Right lobe of liver (tissue), 6 donors: ENCODE measurements around the gene VGF. TPM values are rescaled to one million over a fixed set of nuclear protein-coding genes. Genes with fewer than 3 reads are reported as not detected.

ENCODE experiments used
- ATAC-seq, 4 donors: fragments of 200-7000 bp; cut with Tn5 transposase; one replicate each; pipeline ENCODE4 v1.9.1; 2020; ENCODE audit warnings: mild to moderate bottlenecking in 4 of 4, moderate library complexity in 4 of 4
- DNase-seq, 3 donors: peaks; one replicate each; pipeline ENCODE4 v3.0.0-alpha.2; 2020
- H3K27ac ChIP-seq, 3 donors: fragments of 200-600 bp; one replicate each; pipeline ENCODE4 v1.8.0; 2022
- H3K27me3 ChIP-seq, 2 donors: fragments of 200-600 bp; one replicate each; pipeline ENCODE4 v1.8.0; 2022
- H3K36me3 ChIP-seq, 4 donors: fragments of 200-600 bp; sonication (generic) in 1 of 4; one replicate each; pipeline versions ENCODE4 v1.5.1 to v1.8.0; 2017 to 2022; ENCODE audit warnings: control low read depth in 1 of 4
- H3K4me1 ChIP-seq, 4 donors: fragments of 200-600 bp; sonication (generic) in 1 of 4; one replicate each; pipeline versions ENCODE4 v1.5.1 to v1.8.0; 2017 to 2022; ENCODE audit warnings: control low read depth in 1 of 4
- H3K4me3 ChIP-seq, 3 donors: fragments of 200-600 bp; one replicate each; pipeline ENCODE4 v1.8.0; 2022
- H3K9me3 ChIP-seq, 4 donors: fragments of 200-600 bp; sonication (generic) in 1 of 4; one replicate each; pipeline versions ENCODE4 v1.5.1 to v1.8.0; 2017 to 2022; ENCODE audit warnings: control low read depth in 1 of 4
- POLR2A ChIP-seq: fragments of 450-650 bp; IDR thresholded peaks from one replicate; pipeline ENCODE4 v1.6.1; 2017; ENCODE audit warnings: antibody characterized with exemption, mild to moderate bottlenecking
- WGBS: methylation state at CpG from one replicate; pipeline ENCODE4 v1.1.6; 2018; ENCODE audit warnings: low coverage, low lambda C conversion rate; ENCODE audit not compliant: insufficient coverage; ENCODE audit errors: missing lambda C conversion rate; 5-methylcytosine and 5-hydroxymethylcytosine counted together
- intact Hi-C, 2 donors: fragments of 100-400 bp; cut with DNase I; formaldehyde crosslinking; loops; one replicate each; pipeline versions ENCODE4 v1.11.2 to v1.14.1; 2022
- total RNA-seq, 6 experiments: library from RNA; depleted of rRNA in 2 of 6; stranded (reverse); fragments of >200 nt in 2 of 6; fragmentation: NEBNext Ultra II Directional in 3 of 6; extraction: Animal tissue kit (Norgen Biotek cat#: 25700) in 3 of 6; gene quantifications; one replicate each; pipeline versions ENCODE4 v1.1.0 to v1.2.4, GENCODE V29; 2016 to 2023
- TF ChIP-seq, protein P1 (sequence below), 4 donors: fragments of 200-600 bp in 3 of 4; fragments of 450-650 bp in 1 of 4; IDR thresholded peaks; one replicate each; pipeline versions ENCODE4 v1.5.1 to v1.8.0; 2016 to 2022; ENCODE audit warnings: antibody characterized with exemption in 4 of 4, mild to moderate bottlenecking in 2 of 4
- donor health status: DM: no; HTN: yes; CAD: no.
- donor health status: DM: no; HTN: no; CAD: no.
- donor health status: DM: no; HTN: no; CAD: no.
- donor health status: DM: no; HTN: yes; CAD: no.
- donor health status: DM: no; HTN: yes; CAD: no.

VGF gene
- total RNA-seq, 6 experiments from 2014 or later, result not detected

DNA sequence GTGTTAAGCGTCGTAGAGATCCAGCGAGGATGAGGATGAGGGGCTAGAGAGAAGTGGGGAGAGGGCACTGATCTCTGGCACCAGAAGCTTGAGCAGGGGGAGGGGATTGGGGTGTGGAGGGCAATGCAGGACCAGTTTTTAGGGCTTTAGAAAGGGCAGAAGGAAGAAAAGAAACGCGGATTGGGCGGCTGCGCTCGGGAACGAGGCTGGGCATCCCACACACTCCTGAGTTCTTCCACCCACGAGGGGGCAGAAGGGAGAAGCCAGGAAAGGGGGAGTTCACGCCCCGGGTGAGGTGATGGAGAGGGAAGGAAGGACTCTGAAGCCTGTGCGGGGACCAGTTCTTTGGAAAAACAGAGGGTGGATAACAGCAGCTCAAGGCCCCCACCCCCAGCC, 6.1 kb upstream of the VGF start:
- H3K27ac ChIP-seq, result no peak overlapping the region
- no peaks in the 10 kb centered on the region for H3K36me3 ChIP-seq
- H3K4me1 ChIP-seq, result peaks cover 0 to 18% (median 0%) of the 10 kb centered on the region in 4 donors
- no peak for TF ChIP-seq POLR2A
- TF ChIP-seq, protein P1, sequence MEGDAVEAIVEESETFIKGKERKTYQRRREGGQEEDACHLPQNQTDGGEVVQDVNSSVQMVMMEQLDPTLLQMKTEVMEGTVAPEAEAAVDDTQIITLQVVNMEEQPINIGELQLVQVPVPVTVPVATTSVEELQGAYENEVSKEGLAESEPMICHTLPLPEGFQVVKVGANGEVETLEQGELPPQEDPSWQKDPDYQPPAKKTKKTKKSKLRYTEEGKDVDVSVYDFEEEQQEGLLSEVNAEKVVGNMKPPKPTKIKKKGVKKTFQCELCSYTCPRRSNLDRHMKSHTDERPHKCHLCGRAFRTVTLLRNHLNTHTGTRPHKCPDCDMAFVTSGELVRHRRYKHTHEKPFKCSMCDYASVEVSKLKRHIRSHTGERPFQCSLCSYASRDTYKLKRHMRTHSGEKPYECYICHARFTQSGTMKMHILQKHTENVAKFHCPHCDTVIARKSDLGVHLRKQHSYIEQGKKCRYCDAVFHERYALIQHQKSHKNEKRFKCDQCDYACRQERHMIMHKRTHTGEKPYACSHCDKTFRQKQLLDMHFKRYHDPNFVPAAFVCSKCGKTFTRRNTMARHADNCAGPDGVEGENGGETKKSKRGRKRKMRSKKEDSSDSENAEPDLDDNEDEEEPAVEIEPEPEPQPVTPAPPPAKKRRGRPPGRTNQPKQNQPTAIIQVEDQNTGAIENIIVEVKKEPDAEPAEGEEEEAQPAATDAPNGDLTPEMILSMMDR (IDR thresholded peaks at IDR 0.05), result peak in 1 of 4 donors; percentile 4
- intact Hi-C loops, result no loop called here
- no peaks in the 10 kb centered on the region for H3K9me3 ChIP-seq
- peaks cover 5 to 39% of the 10 kb centered on the region in 2 donors for H3K27me3 ChIP-seq
- 1% methylated on average over 12 of the region's 13 CpGs for WGBS
- no peak for DNase-seq
- no peak overlapping the region for H3K4me3 ChIP-seq
- no peak for ATAC-seq

DNA sequence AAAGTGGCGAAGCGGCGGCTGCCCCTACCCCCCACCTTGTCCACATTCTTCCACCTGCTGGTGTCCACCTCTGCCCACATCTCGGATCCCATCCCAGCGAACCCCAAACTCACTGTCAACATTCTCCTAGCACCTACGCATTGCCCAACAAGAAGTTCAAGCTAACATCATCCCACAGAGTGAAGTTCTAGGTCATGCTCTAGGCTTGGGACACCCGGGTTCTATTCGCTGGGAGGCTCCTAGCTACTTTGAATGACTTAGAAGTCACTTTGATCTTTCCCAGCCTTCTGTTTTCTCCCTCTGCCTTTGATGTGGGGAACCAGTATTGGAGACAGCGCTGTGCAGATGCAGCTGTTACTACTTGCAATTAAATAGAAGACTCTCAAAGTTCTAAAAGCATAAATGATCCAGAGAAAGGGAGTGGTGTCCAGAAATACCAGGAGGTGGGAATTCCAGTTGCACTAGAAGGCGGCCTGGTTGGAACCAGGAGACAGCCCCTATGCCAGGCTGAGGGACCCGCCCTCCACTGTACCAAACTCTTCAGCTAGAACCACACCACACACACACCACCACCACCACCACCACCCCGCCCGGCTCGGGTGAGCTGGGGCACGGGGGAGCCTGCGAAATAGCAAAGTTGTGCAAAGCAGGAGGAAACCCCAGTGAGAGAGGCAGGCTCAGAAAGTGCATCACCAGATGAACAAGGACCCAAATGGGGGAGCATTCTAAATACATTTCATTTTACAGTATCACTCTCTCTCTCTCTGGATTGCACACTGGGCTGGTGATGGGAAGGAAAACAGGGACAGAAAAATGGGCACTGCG, 5.5 kb upstream of the VGF start:
- TF ChIP-seq POLR2A, result no peak
- TF ChIP-seq, protein P1 (IDR thresholded peaks at IDR 0.05), result no peak
- no peak overlapping the region for H3K27ac ChIP-seq
- ATAC-seq (no peak), DNase-seq (no peak)
- no peaks in the 10 kb centered on the region for H3K36me3 ChIP-seq
- H3K4me1 ChIP-seq, result peaks cover 0 to 20% (median 0%) of the 10 kb centered on the region in 4 donors
- intact Hi-C loops, result no loop called here
- H3K27me3 ChIP-seq, result peaks cover 5 to 42% of the 10 kb centered on the region in 2 donors
- WGBS, result 10% methylated on average over 10 of the region's 17 CpGs
- H3K4me3 ChIP-seq, result no peak overlapping the region
- no peaks in the 10 kb centered on the region for H3K9me3 ChIP-seq

DNA sequence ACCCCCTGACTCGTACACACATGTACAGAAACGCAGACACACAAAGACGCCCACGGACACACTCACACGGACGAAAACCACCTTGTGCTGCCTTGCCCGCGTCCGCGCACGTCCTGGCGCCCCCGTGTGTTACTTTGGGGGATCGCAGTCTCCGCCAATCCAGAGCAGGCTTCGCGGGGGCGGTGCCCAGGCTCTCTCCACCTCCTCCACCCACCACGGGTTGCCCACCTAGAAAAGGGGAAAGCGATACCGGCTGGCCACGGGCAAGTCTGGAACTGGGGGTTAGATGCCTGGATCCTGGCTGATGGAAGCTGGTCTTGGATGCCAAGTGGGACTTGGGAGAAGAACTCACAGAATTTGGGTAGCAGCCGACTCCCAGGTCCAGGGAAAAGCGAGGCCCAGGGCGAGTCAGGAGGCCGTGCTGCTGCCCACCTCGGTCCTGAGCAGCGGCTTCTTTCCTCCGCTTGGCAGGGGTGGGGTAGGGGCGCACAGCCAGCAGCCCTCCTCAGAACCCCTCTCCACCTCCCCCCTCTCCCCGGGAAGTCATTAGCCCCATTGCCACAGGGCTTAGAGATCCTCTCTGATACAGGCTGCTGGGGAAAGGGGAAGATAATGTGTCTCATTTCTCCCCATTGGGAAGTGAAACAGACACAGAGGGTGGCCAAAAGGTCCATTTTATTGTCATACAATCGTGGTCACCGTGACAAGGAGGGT, 4.6 kb upstream of the VGF start:
- intact Hi-C loops, result loop anchor here in 1 of 2 donors (10.0 kb wide), 1 partner anchor 115 kb away; no protein-coding TSS in a partner anchor
- Histone ChIP-seq H3K36me3 (no peaks in the 10 kb centered on the region), H3K4me3 (no peak overlapping the region), H3K4me1 (peaks cover 0 to 29% (median 0%) of the 10 kb centered on the region in 4 donors), H3K9me3 (no peaks in the 10 kb centered on the region), H3K27ac (no peak overlapping the region), H3K27me3 (peaks cover 5 to 41% of the 10 kb centered on the region in 2 donors)
- TF ChIP-seq, protein P1 (IDR thresholded peaks at IDR 0.05), result peak; percentile 69 to 89 (median 86)
- no peak for TF ChIP-seq POLR2A
- peak; percentile 75 to 77 (median 75) for DNase-seq
- ATAC-seq, result peak; percentile 66 to 74 (median 70)
- WGBS, result 2% methylated on average over 26 of the region's 33 CpGs

DNA sequence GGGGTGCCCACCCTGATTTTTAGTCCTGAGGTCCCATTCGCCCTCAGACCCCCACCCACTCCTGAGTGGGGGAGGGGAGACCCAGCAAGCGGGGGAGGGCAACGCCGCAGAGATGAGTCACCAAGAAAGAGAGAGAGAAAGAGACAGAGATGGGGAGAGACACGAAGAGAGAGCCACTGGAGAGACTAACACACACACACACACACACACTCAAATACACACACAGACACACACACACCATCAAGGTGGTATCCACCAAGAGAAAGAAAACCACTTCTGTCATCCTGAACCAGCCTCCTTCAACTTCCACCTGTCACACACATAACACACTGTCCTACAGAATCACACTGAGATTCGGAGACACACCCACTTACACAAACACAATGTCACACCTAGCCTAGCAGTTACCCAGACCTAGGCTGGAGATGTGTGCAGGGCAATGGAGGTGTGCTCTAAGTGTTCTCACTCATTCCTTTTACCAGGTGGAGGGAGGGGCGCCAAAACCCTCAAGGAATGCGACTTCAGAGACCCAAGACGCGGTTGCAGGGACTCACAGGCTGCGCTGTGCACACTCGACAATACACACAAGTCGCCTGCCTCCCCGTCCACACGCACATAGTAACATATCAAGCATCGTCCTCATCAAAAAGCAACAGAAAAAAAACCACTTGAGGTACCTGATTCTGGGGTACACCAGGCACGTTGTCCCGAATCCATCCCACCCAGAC, 3.9 kb upstream of the VGF start:
- TF ChIP-seq POLR2A, result no peak
- TF ChIP-seq, protein P1 (IDR thresholded peaks at IDR 0.05), result no peak
- ATAC-seq, result no peak
- WGBS, result under 1% methylated on average over 14 of the region's 18 CpGs
- intact Hi-C loops, result loop anchor here in 1 of 2 donors (10.0 kb wide), 1 partner anchor 116 kb away; no protein-coding TSS in a partner anchor
- H3K4me1 ChIP-seq, result peaks cover 0 to 30% (median 0%) of the 10 kb centered on the region in 4 donors
- H3K27me3 ChIP-seq, result peaks cover 5 to 41% of the 10 kb centered on the region in 2 donors
- no peak overlapping the region for H3K27ac ChIP-seq
- H3K4me3 ChIP-seq, result no peak overlapping the region
- H3K36me3 ChIP-seq, result no peaks in the 10 kb centered on the region
- no peak for DNase-seq
- no peaks in the 10 kb centered on the region for H3K9me3 ChIP-seq
